Mesothelial cell of epicardium (in vitro differentiated cells): Measurements from ENCODE around the gene WDFY3. TPM values are rescaled to one million over a fixed set of nuclear protein-coding genes. Genes with fewer than 3 reads are reported as not detected.

Experiments used
- DNase-seq, 2 experiments: peaks; one replicate each; pipeline ENCODE4 v3.0.0; 2021; ENCODE audit warnings: low spot score in 2 of 2; ENCODE audit not compliant: unreplicated experiment in 2 of 2
- H3K27ac Mint-ChIP-seq: 2 replicates; pipeline ENCODE4 v1.8.0; 2021; ENCODE audit warnings: mixed read lengths
- H3K27me3 Mint-ChIP-seq: 2 replicates; pipeline ENCODE4 v1.8.0; 2021; ENCODE audit warnings: low read depth, mixed read lengths
- H3K36me3 Mint-ChIP-seq: 2 replicates; pipeline ENCODE4 v1.8.0; 2021; ENCODE audit warnings: mixed read lengths
- H3K4me1 Mint-ChIP-seq: 2 replicates; pipeline ENCODE4 v1.8.0; 2021; ENCODE audit warnings: mixed read lengths
- H3K4me3 Mint-ChIP-seq: 2 replicates; pipeline ENCODE4 v1.8.0; 2021; ENCODE audit warnings: mild to moderate bottlenecking, moderate library complexity, mixed read lengths
- H3K9me3 Mint-ChIP-seq: 2 replicates; pipeline ENCODE4 v1.8.0; 2021; ENCODE audit warnings: mixed read lengths
- total RNA-seq: library from RNA; stranded (reverse); gene quantifications from 3 replicates; pipeline ENCODE4 v1.2.1, GENCODE V29; 2021
- TF ChIP-seq, protein P1 (sequence below): fragments of 200-600 bp; sonication (generic); IDR thresholded peaks from one replicate; pipeline ENCODE4 v1.5.0; 2021; ENCODE audit warnings: antibody characterized with exemption; ENCODE audit not compliant: unreplicated experiment

The WDFY3 gene
- total RNA-seq, 1 donor from 2014 or later = 115 TPM

DNA sequence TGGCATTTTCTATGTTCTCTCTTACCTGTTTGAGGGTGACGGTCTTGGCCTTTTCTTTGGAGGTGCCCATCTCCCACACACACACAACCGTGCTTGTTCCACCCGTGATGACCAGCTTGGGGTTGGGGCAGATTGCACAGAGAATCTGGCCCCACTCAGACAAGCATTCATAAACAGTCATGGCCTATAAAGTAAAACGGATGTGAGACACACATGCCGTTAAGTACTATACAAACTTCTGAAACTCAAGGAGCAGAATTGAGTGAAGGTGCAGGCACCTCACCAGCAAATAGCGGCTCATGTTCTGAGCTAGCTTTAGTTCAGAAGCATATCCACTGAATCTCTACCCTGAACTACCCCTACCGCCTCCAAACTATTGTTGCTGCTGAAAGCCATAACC lies 276.0 kb downstream of the WDFY3 start:
- Mint-ChIP-seq H3K27me3 (no peaks in the 10 kb centered on the region), H3K4me3 (no peak overlapping the region), H3K4me1 (no peaks in the 10 kb centered on the region)

DNA sequence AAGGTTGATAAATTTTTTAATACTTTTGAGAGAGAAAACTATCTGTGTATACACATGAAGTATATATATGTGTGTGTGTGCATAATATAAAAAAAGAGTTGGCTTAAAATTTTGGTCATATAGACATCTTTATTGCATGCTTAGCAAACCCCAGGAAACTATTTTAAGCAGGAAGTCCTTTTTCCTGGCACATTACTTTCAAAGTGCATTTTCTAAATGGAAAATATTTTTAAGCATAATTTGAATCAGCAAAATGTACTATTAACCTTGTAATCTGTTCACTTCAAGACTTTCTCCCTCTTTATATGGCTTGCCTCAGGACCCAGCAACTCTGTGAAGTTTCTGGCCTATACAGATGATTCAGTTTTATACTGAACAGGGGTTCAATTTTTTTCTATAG lies 277.3 kb downstream of the WDFY3 start:
- H3K27ac Mint-ChIP-seq = no peak overlapping the region

More for the DNA sequence above, 276.0 kb downstream of the WDFY3 start:
- H3K27ac Mint-ChIP-seq = no peak overlapping the region
- no peak for DNase-seq
- H3K9me3 Mint-ChIP-seq = no peaks in the 10 kb centered on the region
- H3K36me3 Mint-ChIP-seq = peaks cover 44% of the 10 kb centered on the region
- TF ChIP-seq, protein P1, sequence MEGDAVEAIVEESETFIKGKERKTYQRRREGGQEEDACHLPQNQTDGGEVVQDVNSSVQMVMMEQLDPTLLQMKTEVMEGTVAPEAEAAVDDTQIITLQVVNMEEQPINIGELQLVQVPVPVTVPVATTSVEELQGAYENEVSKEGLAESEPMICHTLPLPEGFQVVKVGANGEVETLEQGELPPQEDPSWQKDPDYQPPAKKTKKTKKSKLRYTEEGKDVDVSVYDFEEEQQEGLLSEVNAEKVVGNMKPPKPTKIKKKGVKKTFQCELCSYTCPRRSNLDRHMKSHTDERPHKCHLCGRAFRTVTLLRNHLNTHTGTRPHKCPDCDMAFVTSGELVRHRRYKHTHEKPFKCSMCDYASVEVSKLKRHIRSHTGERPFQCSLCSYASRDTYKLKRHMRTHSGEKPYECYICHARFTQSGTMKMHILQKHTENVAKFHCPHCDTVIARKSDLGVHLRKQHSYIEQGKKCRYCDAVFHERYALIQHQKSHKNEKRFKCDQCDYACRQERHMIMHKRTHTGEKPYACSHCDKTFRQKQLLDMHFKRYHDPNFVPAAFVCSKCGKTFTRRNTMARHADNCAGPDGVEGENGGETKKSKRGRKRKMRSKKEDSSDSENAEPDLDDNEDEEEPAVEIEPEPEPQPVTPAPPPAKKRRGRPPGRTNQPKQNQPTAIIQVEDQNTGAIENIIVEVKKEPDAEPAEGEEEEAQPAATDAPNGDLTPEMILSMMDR = no peak

DNA sequence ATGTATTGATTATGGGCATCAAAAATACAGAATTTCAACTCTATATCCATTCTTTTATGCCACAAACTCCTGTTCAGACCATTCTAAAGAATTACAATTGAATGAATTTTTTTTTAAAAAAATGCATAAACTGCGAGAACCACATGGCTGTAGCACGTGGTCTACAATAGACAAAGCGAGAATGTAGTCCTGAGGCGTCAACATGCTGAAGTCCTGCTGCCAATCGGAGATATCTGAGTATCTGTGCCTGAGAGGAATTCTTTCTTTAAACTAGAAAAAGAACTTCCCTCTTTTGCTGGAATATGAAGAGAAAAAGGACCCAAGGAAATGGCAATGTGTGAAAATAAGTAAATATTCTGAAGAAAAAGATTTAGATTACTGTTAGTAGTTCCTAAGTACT lies 277.9 kb downstream of the WDFY3 start:
- Mint-ChIP-seq H3K36me3 (peaks cover 42% of the 10 kb centered on the region), H3K27me3 (no peaks in the 10 kb centered on the region), H3K9me3 (no peaks in the 10 kb centered on the region), H3K27ac (no peak overlapping the region), H3K4me1 (no peaks in the 10 kb centered on the region), H3K4me3 (no peak overlapping the region)
- TF ChIP-seq, protein P1 = no peak
- DNase-seq = no peak

More for the DNA sequence above, 277.3 kb downstream of the WDFY3 start:
- H3K27me3 Mint-ChIP-seq = no peaks in the 10 kb centered on the region
- H3K9me3 Mint-ChIP-seq = no peaks in the 10 kb centered on the region
- TF ChIP-seq, protein P1 = no peak
- H3K4me1 Mint-ChIP-seq = no peaks in the 10 kb centered on the region
- H3K4me3 Mint-ChIP-seq = no peak overlapping the region
- peaks cover 42% of the 10 kb centered on the region for H3K36me3 Mint-ChIP-seq
- DNase-seq = no peak

DNA sequence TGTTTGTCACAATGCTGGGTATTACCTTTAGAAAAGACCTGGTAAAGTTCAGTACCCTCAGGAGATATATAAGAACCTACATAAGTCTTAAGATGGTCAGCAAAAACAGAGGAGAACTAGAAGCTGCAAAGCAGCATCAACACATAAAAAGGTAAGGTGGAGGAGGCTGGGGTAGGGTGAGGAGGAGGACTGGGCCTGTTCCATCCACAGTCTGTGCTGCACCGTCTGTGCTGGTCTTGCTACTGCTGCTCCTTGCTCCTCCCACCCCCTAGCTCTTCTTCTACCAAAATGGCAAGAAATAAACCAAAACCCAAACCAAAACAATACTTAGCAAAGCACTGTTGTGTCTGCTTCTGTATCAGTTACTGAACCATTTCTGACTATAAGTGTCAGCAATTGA lies 281.4 kb downstream of the WDFY3 start:
- no peaks in the 10 kb centered on the region for H3K27me3 Mint-ChIP-seq
- peaks cover 43% of the 10 kb centered on the region for H3K36me3 Mint-ChIP-seq
- H3K4me1 Mint-ChIP-seq = peaks cover 9% of the 10 kb centered on the region
- TF ChIP-seq, protein P1 = no peak
- no peak overlapping the region for H3K27ac Mint-ChIP-seq
- no peak for DNase-seq
- no peaks in the 10 kb centered on the region for H3K9me3 Mint-ChIP-seq
- H3K4me3 Mint-ChIP-seq = no peak overlapping the region

DNA sequence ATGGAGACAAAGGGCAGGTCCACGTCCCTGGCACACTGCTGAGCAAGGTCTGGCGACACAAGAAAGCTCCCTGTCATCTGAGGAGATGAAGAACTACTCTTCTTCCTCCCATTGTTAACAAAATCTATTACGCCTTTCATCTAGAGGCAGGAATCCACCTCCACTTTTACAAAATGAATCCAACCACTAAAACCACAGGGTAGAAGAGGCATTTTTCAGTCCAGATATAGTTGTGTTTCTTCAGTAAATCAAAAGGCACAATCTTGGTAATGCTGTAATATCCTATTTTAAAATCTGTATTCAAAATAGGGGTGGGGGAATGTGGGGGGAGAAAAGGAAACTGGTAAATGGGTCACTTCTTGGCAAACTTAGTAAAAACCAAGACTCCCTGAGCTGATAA lies 282.1 kb downstream of the WDFY3 start:
- H3K4me3 Mint-ChIP-seq = no peak overlapping the region
- no peaks in the 10 kb centered on the region for H3K27me3 Mint-ChIP-seq
- TF ChIP-seq, protein P1 = no peak
- no peak overlapping the region for H3K27ac Mint-ChIP-seq
- no peak for DNase-seq
- peaks cover 42% of the 10 kb centered on the region for H3K36me3 Mint-ChIP-seq
- H3K9me3 Mint-ChIP-seq = no peaks in the 10 kb centered on the region
- H3K4me1 Mint-ChIP-seq = peaks cover 9% of the 10 kb centered on the region
